Spleen (tissue), 11 donors: ENCODE measurements around the gene CST7. TPM values are rescaled to one million over a fixed set of nuclear protein-coding genes. Genes with fewer than 3 reads are reported as not detected.
A peak's percentile ranks its signal among the peaks of the same experiment; 100 is the strongest.

ENCODE experiments used
- DNase-seq: peaks from one replicate; pipeline ENCODE4 v3.0.0-alpha.2; 2020
- H3K27ac ChIP-seq, 8 donors: fragments of 200-600 bp; sonication (generic) in 7 of 8; 1 replicate in 4 of 8; 2 replicates in 4 of 8; pipeline versions ENCODE4 v1.5.0 to v1.8.0; 2016 to 2021; ENCODE audit warnings: inconsistent platforms in 4 of 8, mild to moderate bottlenecking in 4 of 8, moderate library complexity in 1 of 8
- H3K27me3 ChIP-seq, 7 donors: fragments of 200-600 bp; sonication (generic) in 6 of 7; replicated peaks in 1 of 7; 1 replicate in 4 of 7; 2 replicates in 3 of 7; pipeline versions ENCODE4 v1.5.0 to v1.8.0; 2016 to 2021; ENCODE audit warnings: inconsistent platforms in 3 of 7, mild to moderate bottlenecking in 1 of 7
- H3K36me3 ChIP-seq, 6 donors: fragments of 200-600 bp; sonication (generic) in 5 of 6; 1 replicate in 4 of 6; 2 replicates in 2 of 6; pipeline versions ENCODE4 v1.5.0 to v1.8.0; 2016 to 2021; ENCODE audit warnings: inconsistent platforms in 2 of 6
- H3K4me1 ChIP-seq, 6 donors: fragments of 200-600 bp; sonication (generic) in 5 of 6; 1 replicate in 3 of 6; 2 replicates in 3 of 6; pipeline versions ENCODE4 v1.5.0 to v1.8.0; 2016 to 2021; ENCODE audit warnings: inconsistent platforms in 3 of 6
- H3K4me3 ChIP-seq, 8 donors: fragments of 200-600 bp; sonication (generic) in 7 of 8; 1 replicate in 4 of 8; 2 replicates in 4 of 8; pipeline versions ENCODE4 v1.5.0 to v1.8.0; 2016 to 2021; ENCODE audit warnings: inconsistent platforms in 4 of 8, mild to moderate bottlenecking in 4 of 8, moderate library complexity in 2 of 8
- H3K9me3 ChIP-seq, 8 donors: fragments of 200-600 bp; sonication (generic) in 7 of 8; 1 replicate in 4 of 8; 2 replicates in 4 of 8; pipeline versions ENCODE4 v1.5.0 to v1.8.0; 2016 to 2021; ENCODE audit warnings: inconsistent platforms in 4 of 8
- CTCF ChIP-seq, 11 experiments: fragments of 200-600 bp in 7 of 11; fragments of 450-650 bp in 4 of 11; sonication (generic) in 4 of 11; IDR thresholded peaks in 8 of 11; conservative IDR thresholded peaks in 3 of 11; 1 replicate in 7 of 11; 2 replicates in 4 of 11; pipeline versions ENCODE4 v1.4.0 to v1.8.0; 2016 to 2021; ENCODE audit warnings: antibody characterized with exemption in 11 of 11, inconsistent platforms in 4 of 11, mild to moderate bottlenecking in 1 of 11
- POLR2A ChIP-seq, 3 donors: fragments of 450-650 bp; IDR thresholded peaks; one replicate each; pipeline ENCODE4 v1.5.1; 2017; ENCODE audit warnings: antibody characterized with exemption in 3 of 3, mild to moderate bottlenecking in 1 of 3
- POLR2AphosphoS5 ChIP-seq, 3 donors: sonication (generic); formaldehyde crosslinking; IDR thresholded peaks; one replicate each; pipeline ENCODE4 v1.5.1; 2017; ENCODE audit warnings: antibody characterized with exemption in 3 of 3
- WGBS, 5 donors: extraction: QIAGEN DNeasy Blood & Tissue Kit in 3 of 5; methylation state at CpG; one replicate each; pipeline versions ENCODE4 v1.1.5 to v1.1.7; 2013 to 2018; 5-methylcytosine and 5-hydroxymethylcytosine counted together
- intact Hi-C: fragments of 100-400 bp; cut with DNase I; formaldehyde crosslinking; loops from one replicate; pipeline ENCODE4 v1.15.0; 2023; ENCODE audit warnings: low total_unique reads
- polyA plus RNA-seq, 3 donors: library from polyadenylated mRNA; stranded (reverse); fragments of 200-250 nt; gene quantifications; one replicate each; pipeline ENCODE4 v1.2.1, GENCODE V29; 2013
- total RNA-seq, 7 donors: library from RNA; depleted of rRNA in 3 of 7; stranded (reverse); fragments of >200 nt in 3 of 7; fragmentation: NEBNext Ultra II Directional in 4 of 7; extraction: Animal tissue kit (Norgen Biotek cat#: 25700) in 4 of 7; gene quantifications; one replicate each; pipeline versions ENCODE4 v1.1.0 to v1.2.1, GENCODE V29; 2016 to 2021
- donor health status: healthy with polysubstance abuse.
- donor health status: DM: no; HTN: no; CAD: no; lungs with moderate emphysema.
- donor health status: DM: no; HTN: no; CAD: no.
- donor health status: Bipolar disorder and iron deficiency.
- donor health status: healthy.
- donor health status: DM: no; HTN: no; CAD: no.
- donor health status: DM: yes; HTN: yes; CAD: no.

Gene CST7
- total and polyA plus RNA-seq, 10 donors = 23.1 to 298 (median 63.8) TPM

- Histone ChIP-seq H3K27ac (peak overlapping the region in 5 of 8 donors; percentile 13 to 86 (median 76)), H3K36me3 (peaks cover 0 to 100% (median 90%) of the 10 kb centered on the region in 6 donors), H3K9me3 (no peaks in the 10 kb centered on the region), H3K4me3 (no peak overlapping the region), H3K4me1 (peaks cover 0 to 54% (median 13%) of the 10 kb centered on the region in 6 donors), H3K27me3 (no peaks in the 10 kb centered on the region)
- intact Hi-C loops = no loop called here
- no peak for TF ChIP-seq POLR2A (IDR thresholded peaks at IDR 0.05)
- DNase-seq = no peak
- WGBS, 5 donors = 63 to 91% (median 76%) methylated on average over 6 of the region's 6 CpGs
Measured at GRCh38 chr20:24962510-24962909, 13.4 kb downstream of the CST7 start.

GRCh38 chr20:24963672-24964505 is 14.8 kb downstream of the CST7 start:
- Histone ChIP-seq H3K27me3 (no peaks in the 10 kb centered on the region), H3K4me3 (no peak overlapping the region), H3K4me1 (peaks cover 0 to 41% (median 13%) of the 10 kb centered on the region in 6 donors), H3K9me3 (no peaks in the 10 kb centered on the region), H3K36me3 (peaks cover 0 to 100% (median 96%) of the 10 kb centered on the region in 6 donors), H3K27ac (peak overlapping the region in 3 of 8 donors; percentile 32 to 86 (median 32))
- 94 to 97% (median 95%) methylated on average over 20 to 21 of the region's 21 CpGs for WGBS, 5 donors
- peak in 2 of 3 donors; percentile 25 to 64 for TF ChIP-seq POLR2AphosphoS5 (IDR thresholded peaks at IDR 0.05)
- no peak for TF ChIP-seq POLR2A (IDR thresholded peaks at IDR 0.05)
- no peak for TF ChIP-seq CTCF (IDR thresholded peaks at IDR 0.05 in 8 of 11, conservative IDR thresholded peaks at IDR 0.05 in 3 of 11)
- intact Hi-C loops = no loop called here
- DNase-seq = peak; percentile 73

- H3K27me3 ChIP-seq = no peaks in the 10 kb centered on the region
- H3K36me3 ChIP-seq = peaks cover 0 to 100% (median 96%) of the 10 kb centered on the region in 6 donors
- no peaks in the 10 kb centered on the region for H3K9me3 ChIP-seq
- H3K4me1 ChIP-seq = peaks cover 0 to 35% (median 11%) of the 10 kb centered on the region in 6 donors
- DNase-seq = no peak
- peak overlapping the region in 3 of 8 donors; percentile 32 to 86 (median 32) for H3K27ac ChIP-seq
- no peak overlapping the region for H3K4me3 ChIP-seq
- TF ChIP-seq POLR2AphosphoS5 (IDR thresholded peaks at IDR 0.05) (peak in 1 of 3 donors; percentile 7), POLR2A (IDR thresholded peaks at IDR 0.05) (no peak)
- 84 to 92% (median 89%) methylated on average over 9 of the region's 9 CpGs for WGBS, 5 donors
- intact Hi-C loops = no loop called here
Measured at GRCh38 chr20:24964506-24964840, 15.4 kb downstream of the CST7 start.

GRCh38 chr20:24965065-24965919 is 16.2 kb downstream of the CST7 start:
- H3K4me3 ChIP-seq = no peak overlapping the region
- DNase-seq = peak; percentile 75
- intact Hi-C loops = no loop called here
- no peaks in the 10 kb centered on the region for H3K9me3 ChIP-seq
- WGBS, 5 donors = 85 to 92% (median 90%) methylated on average over 7 of the region's 7 CpGs
- peaks cover 0 to 100% (median 96%) of the 10 kb centered on the region in 6 donors for H3K36me3 ChIP-seq
- H3K27ac ChIP-seq = peak overlapping the region in 3 of 8 donors; percentile 20 to 86 (median 32)
- TF ChIP-seq POLR2AphosphoS5 (IDR thresholded peaks at IDR 0.05) (peak in 1 of 3 donors; percentile 63), POLR2A (IDR thresholded peaks at IDR 0.05) (no peak), CTCF (IDR thresholded peaks at IDR 0.05 in 8 of 11, conservative IDR thresholded peaks at IDR 0.05 in 3 of 11) (no peak)
- H3K27me3 ChIP-seq = no peaks in the 10 kb centered on the region
- peaks cover 0 to 32% (median 7%) of the 10 kb centered on the region in 6 donors for H3K4me1 ChIP-seq
